DND-41 (cell line): Measurements from ENCODE around the gene HTT.

Experiments used
- ATAC-seq: fragments of 200-7000 bp; cut with Tn5 transposase; 3 replicates; pipeline ENCODE4 v1.9.1; 2021; ENCODE audit warnings: low read depth; ENCODE audit not compliant: insufficient read depth
- DNase-seq: peaks from one replicate; pipeline ENCODE4 v3.0.0-alpha.2; 2020
- H2AFZ ChIP-seq: 2 replicates; pipeline ENCODE4 v1.6.0; 2012; ENCODE audit warnings: low read depth, low read length
- H3K27ac ChIP-seq: 2 replicates; pipeline ENCODE4 v1.5.1; 2012; ENCODE audit warnings: low read length, inconsistent platforms
- H3K27me3 ChIP-seq: fragments of 200-600 bp; sonication (generic); 2 replicates; pipeline ENCODE4 v1.6.0; 2012; ENCODE audit warnings: low read length, mild to moderate bottlenecking, inconsistent platforms; ENCODE audit not compliant: insufficient read depth, poor library complexity
- H3K36me3 ChIP-seq: 2 replicates; pipeline ENCODE4 v1.5.1; 2012; ENCODE audit warnings: low read length, inconsistent platforms; ENCODE audit not compliant: insufficient read depth
- H3K4me1 ChIP-seq: 2 replicates; pipeline ENCODE4 v1.5.1; 2012; ENCODE audit warnings: mild to moderate bottlenecking, low read length; ENCODE audit not compliant: insufficient read depth
- H3K4me2 ChIP-seq: 2 replicates; pipeline ENCODE4 v1.6.0; 2012; ENCODE audit warnings: mild to moderate bottlenecking, moderate library complexity, low read length, inconsistent platforms; ENCODE audit not compliant: insufficient read depth
- H3K4me3 ChIP-seq, 2 experiments: fragments of 200-600 bp in 1 of 2; shearing (Covaris generic) in 1 of 2; 2 replicates each; pipeline ENCODE4 v1.5.1; 2012 to 2016; ENCODE audit warnings: inconsistent platforms in 2 of 2, low read length in 2 of 2, mild to moderate bottlenecking in 2 of 2, low read depth in 1 of 2, moderate library complexity in 1 of 2
- H3K79me2 ChIP-seq: 2 replicates; pipeline ENCODE4 v1.6.0; 2012; ENCODE audit warnings: low read length, inconsistent platforms; ENCODE audit not compliant: insufficient read depth
- H3K9ac ChIP-seq: 2 replicates; pipeline ENCODE4 v1.6.0; 2012; ENCODE audit warnings: low read depth, mild to moderate bottlenecking, inconsistent platforms, low read length, moderate library complexity
- H3K9me3 ChIP-seq: 2 replicates; pipeline ENCODE4 v1.5.1; 2012; ENCODE audit warnings: low read length, moderate library complexity, mild to moderate bottlenecking, inconsistent platforms; ENCODE audit not compliant: insufficient read depth, severe bottlenecking
- H4K20me1 ChIP-seq: 2 replicates; pipeline ENCODE4 v1.6.0; 2012; ENCODE audit warnings: low read length; ENCODE audit not compliant: insufficient read depth
- EZH2 ChIP-seq: IDR thresholded peaks from 3 replicates; pipeline ENCODE4 v1.6.1; 2012; ENCODE audit warnings: borderline replicate concordance, low read depth, mild to moderate bottlenecking, moderate library complexity, low read length, inconsistent platforms; ENCODE audit not compliant: severe bottlenecking
- TF ChIP-seq, protein P1 (sequence below): IDR thresholded peaks from 2 replicates; pipeline ENCODE4 v1.5.1; 2012; ENCODE audit warnings: borderline replicate concordance, low read length, moderate library complexity, mild to moderate bottlenecking; ENCODE audit not compliant: poor library complexity, severe bottlenecking; ENCODE audit errors: extremely low read depth

HTT gene

DNA sequence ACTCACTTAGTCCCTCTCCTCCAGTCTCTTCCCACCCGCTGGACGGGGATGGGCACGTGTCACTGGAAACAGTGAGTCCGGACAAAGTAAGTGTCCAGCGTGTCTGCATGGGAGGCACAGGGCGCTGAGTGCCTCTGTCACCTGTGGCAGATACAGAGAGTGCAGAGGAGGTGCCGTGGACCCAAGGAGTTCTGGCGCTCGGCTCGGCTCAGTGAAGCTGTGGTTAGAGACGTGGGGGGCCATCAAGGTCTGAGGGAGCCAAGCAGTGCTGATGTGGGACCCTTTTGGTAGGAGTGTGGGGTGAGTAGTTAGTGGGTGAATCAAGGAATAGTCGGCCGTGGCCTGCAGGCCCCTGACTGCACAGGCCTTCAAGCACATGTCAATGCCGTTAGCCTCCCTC is 134.3 kb downstream of the HTT start:
- no peaks in the 10 kb centered on the region for H3K9me3 ChIP-seq
- no peak overlapping the region for H3K4me3 ChIP-seq
- H3K9ac ChIP-seq: no peak overlapping the region
- TF ChIP-seq, protein P1, sequence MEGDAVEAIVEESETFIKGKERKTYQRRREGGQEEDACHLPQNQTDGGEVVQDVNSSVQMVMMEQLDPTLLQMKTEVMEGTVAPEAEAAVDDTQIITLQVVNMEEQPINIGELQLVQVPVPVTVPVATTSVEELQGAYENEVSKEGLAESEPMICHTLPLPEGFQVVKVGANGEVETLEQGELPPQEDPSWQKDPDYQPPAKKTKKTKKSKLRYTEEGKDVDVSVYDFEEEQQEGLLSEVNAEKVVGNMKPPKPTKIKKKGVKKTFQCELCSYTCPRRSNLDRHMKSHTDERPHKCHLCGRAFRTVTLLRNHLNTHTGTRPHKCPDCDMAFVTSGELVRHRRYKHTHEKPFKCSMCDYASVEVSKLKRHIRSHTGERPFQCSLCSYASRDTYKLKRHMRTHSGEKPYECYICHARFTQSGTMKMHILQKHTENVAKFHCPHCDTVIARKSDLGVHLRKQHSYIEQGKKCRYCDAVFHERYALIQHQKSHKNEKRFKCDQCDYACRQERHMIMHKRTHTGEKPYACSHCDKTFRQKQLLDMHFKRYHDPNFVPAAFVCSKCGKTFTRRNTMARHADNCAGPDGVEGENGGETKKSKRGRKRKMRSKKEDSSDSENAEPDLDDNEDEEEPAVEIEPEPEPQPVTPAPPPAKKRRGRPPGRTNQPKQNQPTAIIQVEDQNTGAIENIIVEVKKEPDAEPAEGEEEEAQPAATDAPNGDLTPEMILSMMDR: no peak
- no peak for TF ChIP-seq EZH2
- no peak overlapping the region for H3K27ac ChIP-seq
- H3K36me3 ChIP-seq: peaks cover 73% of the 10 kb centered on the region
- no peaks in the 10 kb centered on the region for H3K79me2 ChIP-seq
- no peaks in the 10 kb centered on the region for H4K20me1 ChIP-seq
- H2AFZ ChIP-seq: no peak overlapping the region
- DNase-seq (no peak), ATAC-seq (no peak)
- H3K27me3 ChIP-seq: no peaks in the 10 kb centered on the region
- no peak overlapping the region for H3K4me2 ChIP-seq
- H3K4me1 ChIP-seq: no peaks in the 10 kb centered on the region

- ATAC-seq (no peak), DNase-seq (no peak)
- Histone ChIP-seq H3K27me3 (no peaks in the 10 kb centered on the region), H2AFZ (no peak overlapping the region), H3K9ac (no peak overlapping the region), H3K4me2 (no peak overlapping the region), H3K27ac (no peak overlapping the region), H4K20me1 (no peaks in the 10 kb centered on the region), H3K9me3 (no peaks in the 10 kb centered on the region), H3K79me2 (no peaks in the 10 kb centered on the region), H3K4me3 (no peak overlapping the region), H3K4me1 (no peaks in the 10 kb centered on the region), H3K36me3 (peaks cover 76% of the 10 kb centered on the region)
- no peak for TF ChIP-seq EZH2
- TF ChIP-seq, protein P1: no peak
These were observed 135.3 kb downstream of the HTT start for GRCh38 chr4:3209551-3210325.

- Histone ChIP-seq H3K9ac (no peak overlapping the region), H3K27me3 (no peaks in the 10 kb centered on the region), H3K4me3 (no peak overlapping the region), H3K27ac (no peak overlapping the region), H3K36me3 (peaks cover 83% of the 10 kb centered on the region), H3K4me2 (no peak overlapping the region), H3K79me2 (no peaks in the 10 kb centered on the region), H4K20me1 (no peaks in the 10 kb centered on the region), H3K9me3 (no peaks in the 10 kb centered on the region), H2AFZ (no peak overlapping the region), H3K4me1 (no peaks in the 10 kb centered on the region)
- TF ChIP-seq, protein P1: no peak
- TF ChIP-seq EZH2: no peak
- ATAC-seq (no peak), DNase-seq (no peak)
These were observed 136.0 kb downstream of the HTT start for GRCh38 chr4:3210467-3210866.
